GM23338 (cell line): ENCODE measurements around the gene ADAMTS7. TPM values are rescaled to one million over a fixed set of nuclear protein-coding genes. Genes with fewer than 3 reads are reported as not detected.

Source experiments
- ATAC-seq: fragments of 200-7000 bp; cut with Tn5 transposase; 3 replicates; pipeline ENCODE4 v1.9.1; 2020
- DNase-seq: peaks from one replicate; pipeline ENCODE4 v3.0.0-alpha.2; 2015; ENCODE audit warnings: low spot score
- H2AFZ ChIP-seq: fragments of 200-600 bp; sonication (generic); 2 replicates; pipeline ENCODE4 v1.8.0; 2016; ENCODE audit warnings: antibody characterized with exemption, mild to moderate bottlenecking, moderate library complexity
- H3F3A ChIP-seq: fragments of 200-600 bp; sonication (generic); replicated peaks from 2 replicates; pipeline ENCODE4 v1.8.0; 2017; ENCODE audit warnings: antibody characterized with exemption, mixed run types, low read depth
- H3K27ac ChIP-seq: fragments of 200-600 bp; sonication (generic); 2 replicates; pipeline ENCODE4 v1.6.1; 2016; ENCODE audit warnings: low read depth
- H3K27me3 ChIP-seq: fragments of 200-600 bp; sonication (generic); 2 replicates; pipeline ENCODE4 v1.8.0; 2016; ENCODE audit warnings: mild to moderate bottlenecking, mixed run types, moderate library complexity; ENCODE audit not compliant: insufficient read depth
- H3K36me3 ChIP-seq: fragments of 200-600 bp; sonication (generic); 2 replicates; pipeline ENCODE4 v1.8.0; 2016; ENCODE audit warnings: mild to moderate bottlenecking; ENCODE audit not compliant: insufficient read depth
- H3K4me1 ChIP-seq: fragments of 200-600 bp; sonication (generic); 2 replicates; pipeline ENCODE4 v1.8.0; 2016; ENCODE audit warnings: mild to moderate bottlenecking, moderate library complexity; ENCODE audit not compliant: insufficient read depth
- H3K4me2 ChIP-seq: fragments of 200-600 bp; sonication (generic); 2 replicates; pipeline ENCODE4 v1.7.1; 2017; ENCODE audit warnings: mixed run types
- H3K4me3 ChIP-seq: fragments of 200-600 bp; sonication (generic); 2 replicates; pipeline ENCODE4 v1.6.1; 2016; ENCODE audit warnings: mixed run types
- H3K79me2 ChIP-seq: fragments of 200-600 bp; sonication (generic); replicated peaks from 2 replicates; pipeline ENCODE4 v1.8.0; 2017; ENCODE audit warnings: mild to moderate bottlenecking; ENCODE audit not compliant: insufficient read depth
- H3K9me2 ChIP-seq: fragments of 200-600 bp; sonication (generic); 2 replicates; pipeline ENCODE4 v1.8.0; 2017; ENCODE audit not compliant: insufficient read depth
- H4K20me1 ChIP-seq: fragments of 200-600 bp; sonication (generic); replicated peaks from 2 replicates; pipeline ENCODE4 v1.8.0; 2017; ENCODE audit warnings: mild to moderate bottlenecking; ENCODE audit not compliant: insufficient read depth
- H3K27ac Mint-ChIP-seq: 2 replicates; pipeline ENCODE4 v1.8.0; 2020; ENCODE audit warnings: inconsistent platforms, mild to moderate bottlenecking, moderate library complexity, mixed read lengths
- H3K27me3 Mint-ChIP-seq: 3 replicates; pipeline ENCODE4 v1.8.0; 2022; ENCODE audit warnings: low read depth, mild to moderate bottlenecking, moderate library complexity, mixed read lengths, inconsistent platforms; ENCODE audit not compliant: insufficient read depth, poor library complexity
- H3K36me3 Mint-ChIP-seq: 3 replicates; pipeline ENCODE4 v1.8.0; 2021; ENCODE audit warnings: low read depth, mild to moderate bottlenecking, inconsistent platforms, moderate library complexity, mixed read lengths
- H3K4me1 Mint-ChIP-seq: 3 replicates; pipeline ENCODE4 v1.8.0; 2020; ENCODE audit warnings: mild to moderate bottlenecking, inconsistent platforms, mixed read lengths
- H3K4me3 Mint-ChIP-seq: 3 replicates; pipeline ENCODE4 v1.8.0; 2021; ENCODE audit warnings: moderate library complexity, mild to moderate bottlenecking, inconsistent platforms, mixed read lengths
- H3K9me3 Mint-ChIP-seq: 3 replicates; pipeline ENCODE4 v1.8.0; 2020; ENCODE audit warnings: moderate library complexity, mild to moderate bottlenecking, inconsistent platforms, mixed read lengths
- CTCF ChIP-seq, 2 experiments: fragments of 200-600 bp in 1 of 2; sonication (generic) in 1 of 2; conservative IDR thresholded peaks; 2 replicates each; pipeline versions ENCODE4 v1.5.1 to v1.6.1; 2016 to 2017; ENCODE audit warnings: antibody characterized with exemption in 2 of 2, low read depth in 2 of 2, mild to moderate bottlenecking in 2 of 2, moderate library complexity in 1 of 2
- ETS1 ChIP-seq: IDR thresholded peaks from 2 replicates; pipeline ENCODE4 v1.6.1; 2016; ENCODE audit warnings: antibody characterized with exemption
- EZH2phosphoT487 ChIP-seq: fragments of 200-600 bp; sonication (generic); IDR thresholded peaks from one replicate; pipeline ENCODE4 v1.8.1; 2018; ENCODE audit warnings: antibody characterized with exemption; ENCODE audit not compliant: unreplicated experiment
- NANOG ChIP-seq: IDR thresholded peaks from 2 replicates; pipeline ENCODE4 v1.6.1; 2016; ENCODE audit warnings: antibody characterized with exemption, borderline replicate concordance
- POLR2AphosphoS5 ChIP-seq: IDR thresholded peaks from 2 replicates; pipeline ENCODE4 v1.6.1; 2016; ENCODE audit warnings: antibody characterized with exemption, low read depth
- REST ChIP-seq: IDR thresholded peaks from one replicate; pipeline ENCODE4 v1.6.1; 2018; ENCODE audit warnings: antibody characterized with exemption; ENCODE audit not compliant: unreplicated experiment
- ZNF114 ChIP-seq: fragments of 250-450 bp; sonication (Bioruptor Pico); IDR thresholded peaks from 2 replicates; pipeline ENCODE4 v1.5.0; 2020; ENCODE audit warnings: mild to moderate bottlenecking, moderate library complexity
- ZNF331 ChIP-seq: fragments of 250-450 bp; sonication (Bioruptor Pico); IDR thresholded peaks from 2 replicates; pipeline ENCODE4 v1.5.0; 2020; ENCODE audit warnings: low read depth, mild to moderate bottlenecking, moderate library complexity
- polyA plus RNA-seq: library from polyadenylated mRNA; unstranded; fragments of >200 nt; fragmentation: Nextera tagmentation; extraction: Ambion mirVana; gene quantifications from 2 replicates; pipeline ENCODE4 v1.2.1, GENCODE V29; 2016
- total RNA-seq: library from RNA; depleted of rRNA; stranded (reverse); fragments of >200 nt; shearing (Covaris generic); gene quantifications from 2 replicates; pipeline ENCODE4 v1.2.3, GENCODE V29; 2014

ADAMTS7 gene
- total and polyA plus RNA-seq, 2 experiments from 2014 or later, result 11.6 to 52.7 TPM

- H3K36me3 Mint-ChIP-seq, result no peaks in the 10 kb centered on the region
- Histone ChIP-seq H4K20me1 (no peaks in the 10 kb centered on the region; the same call in 1 of the 2 replicates), H3K4me3 (no peak overlapping the region), H3K36me3 (no peaks in the 10 kb centered on the region), H3F3A (no peaks in the 10 kb centered on the region), H2AFZ (no peak overlapping the region), H3K4me1 (peaks cover 9% of the 10 kb centered on the region), H3K27ac (no peak overlapping the region), H3K4me2 (no peak overlapping the region), H3K79me2 (no peaks in the 10 kb centered on the region), H3K27me3 (no peaks in the 10 kb centered on the region), H3K9me2 (no peaks in the 10 kb centered on the region)
- DNase-seq (no peak), ATAC-seq (no peak)
- no peaks in the 10 kb centered on the region for H3K27me3 Mint-ChIP-seq
- TF ChIP-seq POLR2AphosphoS5, result no peak
- TF ChIP-seq NANOG, result no peak
- no peak for TF ChIP-seq CTCF (conservative IDR thresholded peaks at IDR 0.05; ENCODE audit: low read depth in 2 of 2)
- TF ChIP-seq ZNF114 (CRISPR knock-in tag), result no peak
- TF ChIP-seq ETS1, result no peak
- no peak for TF ChIP-seq ZNF331 (CRISPR knock-in tag)
- no peak overlapping the region for H3K27ac Mint-ChIP-seq
- peaks cover 12% of the 10 kb centered on the region; the same call in 2 of the 3 replicates for H3K4me1 Mint-ChIP-seq
- H3K9me3 Mint-ChIP-seq, result peaks cover 2% of the 10 kb centered on the region; the same call in 1 of the 3 replicates
- no peak overlapping the region for H3K4me3 Mint-ChIP-seq
Observed at GRCh38 chr15:78853500-78853899, 42.2 kb upstream of the ADAMTS7 start.

GRCh38 chr15:78850941-78851755 lies 39.9 kb upstream of the ADAMTS7 start:
- Histone ChIP-seq H3K4me1 (peaks cover 9% of the 10 kb centered on the region), H3K27ac (no peak overlapping the region), H3K79me2 (no peaks in the 10 kb centered on the region), H3K9me2 (no peaks in the 10 kb centered on the region), H3F3A (no peaks in the 10 kb centered on the region), H3K4me2 (no peak overlapping the region; the same call in none of the 2 replicates), H4K20me1 (no peaks in the 10 kb centered on the region; the same call in 1 of the 2 replicates), H3K4me3 (no peak overlapping the region), H3K36me3 (no peaks in the 10 kb centered on the region), H2AFZ (no peak overlapping the region), H3K27me3 (no peaks in the 10 kb centered on the region)
- no peaks in the 10 kb centered on the region for H3K36me3 Mint-ChIP-seq
- peaks cover 6% of the 10 kb centered on the region for H3K27me3 Mint-ChIP-seq
- no peak overlapping the region for H3K27ac Mint-ChIP-seq
- ATAC-seq (peak; percentile 94), DNase-seq (peak; percentile 50)
- peaks cover 15% of the 10 kb centered on the region for H3K4me1 Mint-ChIP-seq
- no peak for TF ChIP-seq POLR2AphosphoS5
- no peak for TF ChIP-seq REST
- TF ChIP-seq EZH2phosphoT487, result no peak
- no peak for TF ChIP-seq CTCF (conservative IDR thresholded peaks at IDR 0.05; ENCODE audit: low read depth in 2 of 2)
- peaks cover 6% of the 10 kb centered on the region for H3K9me3 Mint-ChIP-seq
- H3K4me3 Mint-ChIP-seq, result no peak overlapping the region
